Panc1 (cell line): ENCODE data around the gene NDUFS6. TPM values are rescaled to one million over a fixed set of nuclear protein-coding genes. Genes with fewer than 3 reads are reported as not detected.

Source experiments
- ATAC-seq: fragments of 200-7000 bp; cut with Tn5 transposase; 2 replicates; pipeline ENCODE4 v1.9.1; 2020; ENCODE audit warnings: mild to moderate bottlenecking, moderate library complexity
- BruUV-seq: library from RNA; stranded (reverse); fragments of 400-500 nt; replicated peaks from 2 replicates; lab custom pipeline; 2021; lab: Mats Ljungman, UMichigan
- CTCF ChIA-PET: fragments of 300-600 bp; sonication (Branson Sonifier 250); formaldehyde crosslinking; loops from one replicate; lab custom pipeline; 2022; ENCODE audit warnings: antibody characterized with exemption; lab: Charles Lee
- POLR2A ChIA-PET: fragments of 300-600 bp; sonication (Branson Sonifier 250); formaldehyde crosslinking; loops from one replicate; lab custom pipeline; 2022; ENCODE audit warnings: antibody characterized with exemption; lab: Charles Lee
- DNase-seq: peaks from one replicate; pipeline ENCODE4 v3.0.0-alpha.2; 2010; ENCODE audit warnings: low read depth, low spot score
- H3K27ac ChIP-seq: 2 replicates; pipeline ENCODE4 v1.5.1; 2011; ENCODE audit warnings: mild to moderate bottlenecking, low read length, inconsistent platforms
- H3K27me3 ChIP-seq: fragments of 200-500 bp; sonication (Bioruptor generic); 2 replicates; pipeline ENCODE4 v1.6.0; 2014; ENCODE audit warnings: low read length, inconsistent platforms; ENCODE audit not compliant: control insufficient read depth, insufficient read depth
- H3K36me3 ChIP-seq: fragments of 200-500 bp; sonication (Bioruptor generic); 2 replicates; pipeline ENCODE4 v1.5.1; 2014; ENCODE audit warnings: inconsistent platforms, mild to moderate bottlenecking, low read length, moderate library complexity; ENCODE audit not compliant: control insufficient read depth, insufficient read depth
- H3K4me1 ChIP-seq: 2 replicates; pipeline ENCODE4 v1.5.1; 2011; ENCODE audit warnings: inconsistent platforms, mild to moderate bottlenecking, low read length, moderate library complexity; ENCODE audit not compliant: control insufficient read depth, insufficient read depth
- H3K4me3 ChIP-seq, 2 experiments: 2 replicates each; pipeline ENCODE4 v1.5.1; 2011 to 2012; ENCODE audit warnings: low read depth in 2 of 2, low read length in 2 of 2, mild to moderate bottlenecking in 2 of 2, inconsistent platforms in 1 of 2, moderate library complexity in 1 of 2
- H3K9me3 ChIP-seq: fragments of 200-500 bp; sonication (Bioruptor generic); 2 replicates; pipeline ENCODE4 v1.5.1; 2014; ENCODE audit warnings: low read depth, mild to moderate bottlenecking, inconsistent platforms, low read length, moderate library complexity; ENCODE audit not compliant: control insufficient read depth, insufficient read depth
- CTCF ChIP-seq: fragments of 450-650 bp; IDR thresholded peaks from 2 replicates; pipeline ENCODE4 v1.5.1; 2017; ENCODE audit warnings: mild to moderate bottlenecking
- POLR2AphosphoS5 ChIP-seq: IDR thresholded peaks from 2 replicates; pipeline ENCODE4 v1.6.1; 2012; ENCODE audit warnings: mild to moderate bottlenecking, low read depth, low read length, moderate library complexity
- REST ChIP-seq, 2 experiments: IDR thresholded peaks; 2 replicates each; pipeline ENCODE4 v1.6.1; 2011 to 2012; ENCODE audit warnings: low read depth in 2 of 2, control low read depth in 1 of 2, low read length in 1 of 2, mild to moderate bottlenecking in 1 of 2, moderate library complexity in 1 of 2; ENCODE audit not compliant: insufficient read depth in 1 of 2
- SIN3A ChIP-seq: IDR thresholded peaks from 2 replicates; pipeline ENCODE4 v1.6.1; 2012; ENCODE audit warnings: low read depth, mild to moderate bottlenecking, low read length, moderate library complexity, borderline replicate concordance; ENCODE audit not compliant: insufficient read depth
- TCF7L2 ChIP-seq: IDR thresholded peaks from 2 replicates; pipeline ENCODE4 v1.6.1; 2011; ENCODE audit warnings: mild to moderate bottlenecking, low read depth, low read length, inconsistent platforms
- in situ Hi-C: cut with HindIII; loops from 2 replicates; pipeline ENCODE4 v1.10.0; 2016; ENCODE audit warnings: low sequenced_read_pairs, low pct_unique_long_range_greater_than_20kb
- intact Hi-C: fragments of 100-400 bp; cut with micrococcal nuclease; formaldehyde crosslinking; loops from one replicate; pipeline ENCODE4 v1.10.0; 2022; ENCODE audit not compliant: unreplicated experiment
- total RNA-seq: library from RNA; stranded (reverse); gene quantifications from one replicate; pipeline ENCODE4 v1.2.1, GENCODE V29; 2021; ENCODE audit not compliant: unreplicated experiment

The NDUFS6 gene
- total RNA-seq, 1 experiment from 2014 or later: 70.6 TPM

GRCh38 chr5:1847056-1847455 is 45.8 kb downstream of the NDUFS6 start:
- DNase-seq (no peak), ATAC-seq (no peak)
- in situ Hi-C loops (no loop called here), intact Hi-C loops (no loop called here)
- H3K4me3 ChIP-seq: no peak overlapping the region
- no peaks in the 10 kb centered on the region for H3K9me3 ChIP-seq
- H3K36me3 ChIP-seq: no peaks in the 10 kb centered on the region
- POLR2A ChIA-PET: no interaction called here
- BruUV-seq: no TSS peak
- H3K27ac ChIP-seq: no peak overlapping the region
- H3K4me1 ChIP-seq: no peaks in the 10 kb centered on the region
- H3K27me3 ChIP-seq: no peaks in the 10 kb centered on the region
- TF ChIP-seq CTCF (no peak), POLR2AphosphoS5 (no peak), SIN3A (no peak)
- CTCF ChIA-PET: no interaction called here

GRCh38 chr5:1847611-1848010 is 46.4 kb downstream of the NDUFS6 start:
- no TSS peak for BruUV-seq
- H3K27me3 ChIP-seq: no peaks in the 10 kb centered on the region
- no peak for TF ChIP-seq CTCF
- TF ChIP-seq SIN3A: no peak
- no peak for TF ChIP-seq REST (IDR thresholded peaks at IDR 0.05; ENCODE audit: insufficient read depth in 1 of 2, low read depth in 2 of 2, low read length in 1 of 2)
- no peak for TF ChIP-seq TCF7L2
- TF ChIP-seq POLR2AphosphoS5: no peak
- ChIA-PET POLR2A (no interaction called here), CTCF (no interaction called here)
- H3K27ac ChIP-seq: no peak overlapping the region
- intact Hi-C loops (no loop called here), in situ Hi-C loops (no loop called here)
- no peaks in the 10 kb centered on the region for H3K4me1 ChIP-seq
- H3K4me3 ChIP-seq: no peak overlapping the region
- no peaks in the 10 kb centered on the region for H3K9me3 ChIP-seq
- no peaks in the 10 kb centered on the region for H3K36me3 ChIP-seq
- ATAC-seq (no peak), DNase-seq (no peak)
